Measurements from ENCODE around the gene CNTN2. TPM values are rescaled to one million over a fixed set of nuclear protein-coding genes. Genes with fewer than 3 reads are reported as not detected.
A peak's percentile ranks its signal among the peaks of the same experiment; 100 is the strongest.

The CNTN2 gene
- total RNA-seq (1 to 10 TPM in 2 of 5 donors, under 1 TPM in 1, not detected in 2; 0.58 to 2.2 (median 1.3) TPM), polyA plus RNA-seq (under 1 TPM in 2 of 3 donors, not detected in 1; 0.12 to 0.20 TPM)
- long read RNA-seq, donor 1, full-length matches to known transcripts: 3 of 3 reads
- long read RNA-seq, donor 1, partial matches to known transcripts: 0 of 3 reads
- long read RNA-seq, donor 1, other reads (novel, unspliced or antisense): 0 of 3 reads
- long read RNA-seq, donor 2: 0 reads
- long read RNA-seq, donor 3: 0 reads
- long read RNA-seq, donor 4: 0 reads
- long read RNA-seq, donor 5, partial matches to known transcripts: 0 of 1 reads
- long read RNA-seq, donor 5, other reads (novel, unspliced or antisense): 0 of 1 reads
- long read RNA-seq, donor 6: 0 reads
- long read RNA-seq, donor 7: 0 reads
- long read RNA-seq, donor 8: 0 reads
- long read RNA-seq, donor 9, partial matches to known transcripts: 0 of 3 reads
- long read RNA-seq, donor 9, other reads (novel, unspliced or antisense): 0 of 3 reads
- long read RNA-seq, donor 10: 0 reads

- Histone ChIP-seq H3K4me3 (peak within 1 kb of the TSS in 2 of 4 donors; percentile 9 to 18), H3K27ac (no peak within 1 kb of the TSS), H3K4me1 (peaks cover 0 to 13% (median 5%) of the 10 kb centered on the region in 4 donors), H3K36me3 (no peaks in the 10 kb centered on the region), H3K27me3 (peaks cover 12 to 86% (median 59%) of the 10 kb centered on the region in 3 donors), H3K9me3 (no peaks in the 10 kb centered on the region)
- intact Hi-C loops (cut with DNase I; ENCODE audit: low total_unique reads): no loop called here
- peak in 1 of 2 donors; percentile 53 for DNase-seq
- TF ChIP-seq POLR2A (IDR thresholded peaks at IDR 0.05): no peak
- no peak for TF ChIP-seq POLR2AphosphoS5 (IDR thresholded peaks at IDR 0.05)
- TF ChIP-seq CTCF (IDR thresholded peaks at IDR 0.05): no peak
- 10 to 26% (median 13%) methylated on average over 22 to 53 of the region's 53 CpGs for WGBS, 5 donors
Measured at GRCh38 chr1:205042911-205043806, at the start of gene CNTN2. Gene CNTN2, plus strand, starts transcription at chr1:205043212. Its CDS starts 9,974 bp downstream, at chr1:205053186.

- no peak for DNase-seq
- Histone ChIP-seq H3K36me3 (peaks cover 0 to 13% (median 4%) of the 10 kb centered on the region in 4 donors), H3K27me3 (peaks cover 0 to 4% (median 3%) of the 10 kb centered on the region in 3 donors), H3K4me3 (no peak overlapping the region), H3K4me1 (peaks cover 0 to 4% (median 1%) of the 10 kb centered on the region in 4 donors), H3K9me3 (no peaks in the 10 kb centered on the region), H3K27ac (no peak overlapping the region)
- intact Hi-C loops (cut with DNase I; ENCODE audit: low total_unique reads): no loop called here
- 70 to 83% (median 78%) methylated on average over 10 of the region's 10 CpGs for WGBS, 5 donors
- no peak for TF ChIP-seq EP300 (IDR thresholded peaks at IDR 0.05)
- TF ChIP-seq POLR2A (IDR thresholded peaks at IDR 0.05): no peak
- TF ChIP-seq POLR2AphosphoS5 (IDR thresholded peaks at IDR 0.05): no peak
- TF ChIP-seq CTCF (IDR thresholded peaks at IDR 0.05): no peak
Measured at GRCh38 chr1:204994086-204994862, 48.7 kb upstream of the CNTN2 start.

- Histone ChIP-seq H3K36me3 (peaks cover 0 to 7% (median 0%) of the 10 kb centered on the region in 4 donors), H3K27ac (peak overlapping the region in 3 of 5 donors; percentile 19 to 62 (median 38)), H3K4me3 (no peak overlapping the region), H3K4me1 (peaks cover 0 to 4% (median 1%) of the 10 kb centered on the region in 4 donors), H3K27me3 (peaks cover 0 to 5% (median 0%) of the 10 kb centered on the region in 3 donors), H3K9me3 (no peaks in the 10 kb centered on the region)
- WGBS, 5 donors: 83 to 93% (median 89%) methylated on average over 22 of the region's 22 CpGs
- no peak for DNase-seq
- TF ChIP-seq EP300 (IDR thresholded peaks at IDR 0.05): no peak
- no peak for TF ChIP-seq POLR2AphosphoS5 (IDR thresholded peaks at IDR 0.05)
- TF ChIP-seq CTCF (IDR thresholded peaks at IDR 0.05): no peak
- no peak for TF ChIP-seq POLR2A (IDR thresholded peaks at IDR 0.05)
- intact Hi-C loops (cut with DNase I; ENCODE audit: low total_unique reads): no loop called here
Measured at GRCh38 chr1:204996981-204997380, 46.0 kb upstream of the CNTN2 start.
